Kidney epithelial cell (primary cell): ENCODE data around the gene TNF. TPM values are rescaled to one million over a fixed set of nuclear protein-coding genes. Genes with fewer than 3 reads are reported as not detected.

ENCODE experiments used
- DNase-seq: peaks from one replicate; pipeline ENCODE4 v3.0.0-alpha.2; 2010; ENCODE audit warnings: low read depth
- H3K27me3 ChIP-seq: 2 replicates; pipeline ENCODE4 v1.6.0; 2011; ENCODE audit warnings: low read length; ENCODE audit not compliant: control insufficient read depth, insufficient read depth
- H3K36me3 ChIP-seq: 2 replicates; pipeline ENCODE4 v1.5.1; 2011; ENCODE audit warnings: low read length; ENCODE audit not compliant: control insufficient read depth, insufficient read depth
- H3K4me3 ChIP-seq: 2 replicates; pipeline ENCODE4 v1.5.1; 2011; ENCODE audit warnings: low read depth, mild to moderate bottlenecking, control low read depth, low read length
- CTCF ChIP-seq: IDR thresholded peaks from 2 replicates; pipeline ENCODE4 v1.5.1; 2011; ENCODE audit warnings: mild to moderate bottlenecking, moderate library complexity, low read length, control low read depth, inconsistent platforms; ENCODE audit not compliant: insufficient read depth, poor library complexity, severe bottlenecking
- total RNA-seq: library from RNA; depleted of rRNA; stranded (reverse); fragments of >200 nt; gene quantifications from 2 replicates; pipeline ENCODE4 v1.2.3, GENCODE V29; 2015

The TNF gene
- 16.7 and 18.6 TPM in 2 replicates for total RNA-seq

GRCh38 chr6:31575335-31575901, at the start of gene TNF:
Gene TNF, plus strand, starts transcription at chr6:31575565. Its CDS starts 177 bp downstream, at chr6:31575742.
- Histone ChIP-seq H3K27me3 (no peaks in the 10 kb centered on the region), H3K4me3 (peak within 1 kb of the TSS; percentile 32), H3K36me3 (no peaks in the 10 kb centered on the region)
- no peak for TF ChIP-seq CTCF
- no peak for DNase-seq

DNA sequence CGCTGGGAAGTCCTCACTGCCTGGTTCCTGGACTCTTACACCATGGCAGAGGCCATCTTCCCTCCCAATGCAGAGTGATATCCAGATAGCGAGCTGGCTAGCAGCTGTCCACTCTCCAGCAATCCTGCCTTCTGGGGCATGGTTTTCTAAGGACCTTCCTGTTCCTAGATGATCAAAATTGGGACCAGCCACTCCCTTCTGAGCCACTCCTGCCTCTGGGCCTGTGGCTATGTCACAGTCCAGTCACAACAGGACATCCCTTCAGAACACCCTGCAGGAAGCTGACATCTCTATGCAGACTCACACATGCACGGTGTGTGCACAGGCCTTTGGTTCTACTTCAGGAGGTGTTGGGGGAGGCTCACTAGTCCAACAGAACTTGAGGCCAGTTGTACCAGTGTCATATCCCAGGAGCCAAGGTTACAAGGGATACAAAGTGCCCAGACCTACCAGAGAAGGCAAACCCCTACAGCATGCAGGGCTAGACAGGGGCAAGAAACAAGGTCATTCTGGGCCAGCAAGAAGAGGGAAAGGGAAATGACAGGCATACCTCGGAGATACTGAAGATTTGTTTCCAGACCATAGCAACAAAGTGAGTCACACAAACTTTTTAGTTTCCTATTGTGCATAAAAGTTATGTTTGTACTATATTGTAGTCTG, 49.3 kb upstream of the TNF start:
- H3K27me3 ChIP-seq, result no peaks in the 10 kb centered on the region
- no peak for TF ChIP-seq CTCF
- peaks cover 2% of the 10 kb centered on the region for H3K36me3 ChIP-seq
- no peak for DNase-seq
- H3K4me3 ChIP-seq, result no peak overlapping the region

DNA sequence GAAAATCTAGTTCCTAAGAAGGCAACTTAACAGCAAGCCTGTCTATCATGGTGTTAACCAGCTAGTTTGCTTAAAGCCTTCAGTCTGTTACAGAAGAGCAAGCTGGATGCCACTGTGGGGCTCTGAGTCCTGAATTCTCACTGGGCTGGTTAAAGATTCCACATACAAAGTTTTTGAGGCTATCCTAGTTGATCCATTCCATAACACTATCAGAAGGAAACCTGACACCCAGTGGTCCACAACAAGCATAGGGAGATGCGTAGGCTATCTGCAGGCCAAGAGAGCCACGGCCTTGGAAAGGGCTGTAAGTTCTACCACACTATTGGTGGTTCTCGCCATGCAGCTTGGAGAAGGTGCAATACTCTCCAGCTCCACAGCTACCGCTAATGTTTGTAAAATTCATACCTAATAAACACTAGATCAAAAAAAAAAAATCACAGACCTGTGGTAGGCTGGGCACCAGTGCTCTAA, 47.0 kb upstream of the TNF start:
- no peaks in the 10 kb centered on the region for H3K27me3 ChIP-seq
- DNase-seq, result no peak
- H3K4me3 ChIP-seq, result no peak overlapping the region
- peaks cover 2% of the 10 kb centered on the region for H3K36me3 ChIP-seq
- no peak for TF ChIP-seq CTCF

DNA sequence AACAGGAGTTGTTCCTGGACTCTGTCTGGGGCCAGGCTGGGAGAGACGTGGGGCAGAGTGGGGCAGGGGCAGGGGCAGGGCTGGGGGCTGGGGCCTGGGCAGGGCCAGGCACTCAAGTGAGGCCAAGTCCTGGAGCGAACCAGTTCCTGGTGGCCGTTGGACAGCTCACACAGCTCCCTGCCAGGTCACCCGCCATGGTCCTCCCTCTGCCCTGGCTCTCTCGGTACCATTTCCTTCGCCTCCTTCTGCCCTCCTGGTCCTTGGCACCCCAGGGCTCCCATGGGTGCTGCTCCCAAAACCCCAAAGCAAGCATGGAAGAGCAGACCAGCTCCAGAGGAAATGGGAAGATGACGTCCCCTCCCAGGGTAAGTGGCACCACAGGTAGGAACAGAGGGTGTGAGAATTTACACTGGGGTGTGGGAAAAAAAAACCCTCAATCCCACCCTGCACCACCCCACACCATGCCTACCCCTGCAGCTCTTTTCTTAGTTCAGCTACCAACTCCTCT, 46.5 kb upstream of the TNF start, which contains the start of gene MCCD1:
Gene MCCD1, plus strand, starts transcription at position 142 of the 508 bp plus-strand sequence. Its CDS starts 53 bp downstream, at position 195.
- no peak within 1 kb of the TSS for H3K4me3 ChIP-seq
- TF ChIP-seq CTCF, result no peak
- no peak for DNase-seq
- peaks cover 2% of the 10 kb centered on the region for H3K36me3 ChIP-seq
- H3K27me3 ChIP-seq, result no peaks in the 10 kb centered on the region

GRCh38 chr6:31529329-31530150, 45.8 kb upstream of the TNF start:
- no peak for TF ChIP-seq CTCF
- no peak for DNase-seq
- Histone ChIP-seq H3K4me3 (no peak overlapping the region), H3K36me3 (peaks cover 4% of the 10 kb centered on the region), H3K27me3 (no peaks in the 10 kb centered on the region)
